Endothelial cell of umbilical vein (primary cell): Measurements from ENCODE around the gene LARGE1. TPM values are rescaled to one million over a fixed set of nuclear protein-coding genes. Genes with fewer than 3 reads are reported as not detected.

Experiments used
- BruUV-seq: library from RNA; stranded (reverse); fragments of 400-500 nt; replicated peaks from 2 replicates; lab custom pipeline; 2021; lab: Mats Ljungman, UMichigan
- CTCF ChIA-PET: fragments of 300-600, 350-600 bp; sonication (Branson Sonifier 250); formaldehyde crosslinking; loops from one replicate; lab custom pipeline; 2021; ENCODE audit warnings: antibody characterized with exemption, inconsistent platforms; lab: Charles Lee
- POLR2A ChIA-PET: fragments of 300-600, 350-600 bp; sonication (Branson Sonifier 250); formaldehyde crosslinking; loops from one replicate; lab custom pipeline; 2021; ENCODE audit warnings: antibody characterized with exemption, inconsistent platforms; lab: Charles Lee
- DNase-seq: peaks from one replicate; pipeline ENCODE4 v3.0.0-alpha.2; 2011; ENCODE audit warnings: low read depth, low spot score
- FAIRE-seq: peaks from 2 replicates; lab custom pipeline; 2011; peaks lifted over from hg19 to GRCh38; lab: Jason Lieb, UNC
- H2AFZ ChIP-seq: 2 replicates; pipeline ENCODE4 v1.6.0; 2012; ENCODE audit warnings: low read depth, low read length, control low read depth, inconsistent platforms
- H3K27ac ChIP-seq: 2 replicates; pipeline ENCODE4 v1.5.1; 2011; ENCODE audit warnings: low read depth, mild to moderate bottlenecking, control low read depth, low read length, moderate library complexity; ENCODE audit not compliant: insufficient read depth
- H3K27me3 ChIP-seq, 2 experiments: 2 replicates each; pipeline versions ENCODE4 v1.6.0 to v1.6.1; 2011; ENCODE audit warnings: low read length in 2 of 2, mixed read lengths in 1 of 2; ENCODE audit not compliant: control insufficient read depth in 2 of 2, insufficient read depth in 2 of 2
- H3K36me3 ChIP-seq, 2 experiments: 2 replicates in 1 of 2; 3 replicates in 1 of 2; pipeline ENCODE4 v1.5.1; 2011; ENCODE audit warnings: low read length in 2 of 2, mild to moderate bottlenecking in 1 of 2, moderate library complexity in 1 of 2; ENCODE audit not compliant: control insufficient read depth in 2 of 2, insufficient read depth in 2 of 2; ENCODE audit errors: extremely low read depth in 1 of 2
- H3K4me1 ChIP-seq: 3 replicates; pipeline ENCODE4 v1.5.1; 2011; ENCODE audit warnings: mild to moderate bottlenecking, low read length; ENCODE audit not compliant: control insufficient read depth, insufficient read depth; ENCODE audit errors: extremely low read depth
- H3K4me2 ChIP-seq: 2 replicates; pipeline ENCODE4 v1.6.1; 2011; ENCODE audit warnings: low read length, control low read depth, mixed read lengths; ENCODE audit not compliant: insufficient read depth
- H3K4me3 ChIP-seq, 3 experiments: fragments of 200-600 bp in 1 of 3; sonication (generic), shearing (Covaris generic) in 1 of 3; replicated peaks in 1 of 3; 2 replicates each; pipeline ENCODE4 v1.5.1; 2011 to 2016; ENCODE audit warnings: control low read depth in 3 of 3, low read length in 3 of 3, mild to moderate bottlenecking in 2 of 3, inconsistent platforms in 1 of 3, low read depth in 1 of 3, moderate library complexity in 1 of 3; ENCODE audit not compliant: insufficient read depth in 1 of 3
- H3K79me2 ChIP-seq: 2 replicates; pipeline ENCODE4 v1.6.0; 2012; ENCODE audit warnings: low read length, inconsistent platforms; ENCODE audit not compliant: control insufficient read depth, insufficient read depth
- H3K9ac ChIP-seq: replicated peaks from 2 replicates; pipeline ENCODE3; 2011; ENCODE audit warnings: low read length, control low read depth; ENCODE audit not compliant: insufficient read depth; ENCODE audit errors: extremely low read depth
- H3K9me1 ChIP-seq: replicated peaks from 3 replicates; pipeline ENCODE4 v1.6.0; 2011; ENCODE audit warnings: mild to moderate bottlenecking, low read length; ENCODE audit not compliant: control insufficient read depth, insufficient read depth; ENCODE audit errors: extremely low read depth
- H3K9me3 ChIP-seq: replicated peaks from 2 replicates; pipeline ENCODE4 v1.5.1; 2012; ENCODE audit warnings: low read length, inconsistent platforms; ENCODE audit not compliant: control insufficient read depth, insufficient read depth
- H4K20me1 ChIP-seq: replicated peaks from 2 replicates; pipeline ENCODE3; 2011; ENCODE audit warnings: mild to moderate bottlenecking, low read length; ENCODE audit not compliant: control insufficient read depth, insufficient read depth; ENCODE audit errors: extremely low read depth
- EZH2 ChIP-seq: IDR thresholded peaks from 2 replicates; pipeline ENCODE4 v1.6.1; 2012; ENCODE audit warnings: borderline replicate concordance, low read depth, mild to moderate bottlenecking, moderate library complexity, low read length, inconsistent platforms; ENCODE audit not compliant: severe bottlenecking
- GATA2 ChIP-seq: IDR thresholded peaks from 2 replicates; pipeline ENCODE4 v1.7.0; 2011; ENCODE audit warnings: low read depth, mild to moderate bottlenecking, moderate library complexity, mixed read lengths, low read length; ENCODE audit not compliant: insufficient read length, insufficient read depth
- JUN ChIP-seq: IDR thresholded peaks from 2 replicates; pipeline ENCODE4 v1.6.1; 2011; ENCODE audit warnings: borderline replicate concordance, low read depth; ENCODE audit not compliant: insufficient read length, insufficient read depth
- MYC ChIP-seq: IDR thresholded peaks from one replicate; pipeline ENCODE4 v1.6.1; 2011; ENCODE audit warnings: mild to moderate bottlenecking, low read depth, low read length
- POLR2A ChIP-seq: IDR thresholded peaks from 2 replicates; pipeline ENCODE4 v1.6.1; 2012; ENCODE audit warnings: low read depth, mild to moderate bottlenecking, control low read depth, low read length
- POLR2AphosphoS5 ChIP-seq: IDR thresholded peaks from 2 replicates; pipeline ENCODE4 v1.6.1; 2012; ENCODE audit warnings: low read depth, mild to moderate bottlenecking, control low read depth, low read length, moderate library complexity; ENCODE audit not compliant: insufficient read depth
- dilution Hi-C: fragments of 300-500 bp; cut with MboI; formaldehyde crosslinking; loops from one replicate; pipeline ENCODE4 v1.15.0; 2019; ENCODE audit warnings: low sequenced_read_pairs; ENCODE audit not compliant: extremely low pct_ligation_motif_present
- intact Hi-C: fragments of 100-400 bp; cut with micrococcal nuclease; formaldehyde crosslinking; loops from one replicate; pipeline ENCODE4 v1.10.0; 2022
- polyA plus RNA-seq, 4 experiments: library from polyadenylated mRNA; depleted of rRNA in 3 of 4; stranded (reverse) in 3 of 4; unstranded in 1 of 4; fragments of >200 nt; gene quantifications; 2 replicates each; pipeline versions ENCODE4 v1.2.1 to v1.2.3, GENCODE V29; 2011 to 2012; ENCODE audit warnings: missing spikeins in 1 of 4
- total RNA-seq: library from RNA; stranded (reverse); gene quantifications from 2 replicates; pipeline ENCODE4 v1.2.3, GENCODE V29; 2021
- TF ChIP-seq, protein P1 (sequence below): IDR thresholded peaks from 2 replicates; pipeline ENCODE4 v1.6.1; 2011; ENCODE audit not compliant: insufficient read depth, insufficient read length
- TF ChIP-seq, protein P2 (sequence below), 2 donors: IDR thresholded peaks; 1 replicate in 1 of 2; 2 replicates in 1 of 2; pipeline ENCODE4 v1.5.1; 2011; ENCODE audit warnings: low read length in 2 of 2, mild to moderate bottlenecking in 2 of 2, moderate library complexity in 2 of 2, control low read depth in 1 of 2, inconsistent platforms in 1 of 2, low read depth in 1 of 2; ENCODE audit not compliant: insufficient read depth in 1 of 2; ENCODE audit errors: extremely low read depth in 1 of 2

The LARGE1 gene
- total and polyA plus RNA-seq, 2 donors (not counting 3 experiments of a cell fraction or from before 2014, with no cell fraction given): 0.95 to 4.4 TPM

DNA sequence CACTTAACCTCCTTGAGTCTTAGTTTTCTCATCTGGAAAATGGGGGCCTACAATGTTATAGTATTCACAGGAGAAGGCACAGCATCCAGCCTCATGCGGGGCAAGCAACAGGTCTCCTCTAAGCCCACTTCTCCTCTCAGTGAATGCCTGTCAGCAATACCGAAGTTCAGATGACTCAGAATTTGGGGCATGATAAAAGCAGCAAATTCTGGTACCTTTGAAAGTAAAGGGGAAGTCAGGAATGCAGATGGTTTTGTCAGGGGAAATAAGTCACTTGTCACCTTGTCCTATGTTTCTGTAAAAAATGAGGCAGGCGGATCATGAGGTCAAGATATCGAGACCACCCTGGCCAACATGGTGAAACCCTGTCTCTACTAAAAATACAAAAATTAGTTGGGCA lies 350.2 kb downstream of the LARGE1 start:
- BruUV-seq: no TSS peak
- peaks cover 8% of the 10 kb centered on the region for H3K9me3 ChIP-seq
- TF ChIP-seq POLR2A (no peak), EZH2 (no peak), JUN (no peak), POLR2AphosphoS5 (no peak), MYC (no peak)
- TF ChIP-seq, protein P1, sequence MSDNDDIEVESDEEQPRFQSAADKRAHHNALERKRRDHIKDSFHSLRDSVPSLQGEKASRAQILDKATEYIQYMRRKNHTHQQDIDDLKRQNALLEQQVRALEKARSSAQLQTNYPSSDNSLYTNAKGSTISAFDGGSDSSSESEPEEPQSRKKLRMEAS: no peak
- CTCF ChIA-PET: no interaction called here
- H3K4me1 ChIP-seq: no peaks in the 10 kb centered on the region
- no peak overlapping the region for H3K4me2 ChIP-seq
- no peaks in the 10 kb centered on the region for H3K79me2 ChIP-seq
- no peaks in the 10 kb centered on the region for H3K36me3 ChIP-seq
- no peaks in the 10 kb centered on the region for H3K9me1 ChIP-seq
- intact Hi-C loops: no loop called here
- no peak overlapping the region for H3K4me3 ChIP-seq
- no peaks in the 10 kb centered on the region for H3K27me3 ChIP-seq
- H4K20me1 ChIP-seq: no peaks in the 10 kb centered on the region
- H3K27ac ChIP-seq: no peak overlapping the region
- H2AFZ ChIP-seq: no peak overlapping the region
- DNase-seq (no peak), FAIRE-seq (no peak)
- POLR2A ChIA-PET: no interaction called here
- H3K9ac ChIP-seq: no peak overlapping the region
- dilution Hi-C loops: no loop called here

DNA sequence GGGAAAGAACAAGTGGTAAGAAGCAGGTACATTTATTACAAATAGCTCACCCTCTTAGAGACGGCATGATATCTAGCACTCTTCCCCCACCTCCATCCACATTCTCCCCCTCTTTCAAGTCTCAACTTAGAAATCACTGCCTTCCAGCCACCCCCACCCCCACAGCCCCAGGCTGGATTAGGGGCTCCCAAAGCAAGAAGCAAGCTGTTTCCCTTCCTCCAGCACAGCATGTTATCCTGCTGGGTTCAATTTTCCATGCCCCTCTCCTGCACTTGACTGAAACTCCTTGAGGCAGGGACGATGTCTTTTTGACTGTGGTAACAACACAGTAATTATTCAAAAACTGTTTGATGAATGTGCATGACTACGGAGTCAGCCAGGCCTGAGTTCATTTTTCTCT lies 350.7 kb downstream of the LARGE1 start:
- no peak overlapping the region for H3K4me2 ChIP-seq
- TF ChIP-seq GATA2: no peak
- no peak for TF ChIP-seq JUN
- no peak for TF ChIP-seq EZH2
- TF ChIP-seq, protein P1: no peak
- TF ChIP-seq, protein P2, sequence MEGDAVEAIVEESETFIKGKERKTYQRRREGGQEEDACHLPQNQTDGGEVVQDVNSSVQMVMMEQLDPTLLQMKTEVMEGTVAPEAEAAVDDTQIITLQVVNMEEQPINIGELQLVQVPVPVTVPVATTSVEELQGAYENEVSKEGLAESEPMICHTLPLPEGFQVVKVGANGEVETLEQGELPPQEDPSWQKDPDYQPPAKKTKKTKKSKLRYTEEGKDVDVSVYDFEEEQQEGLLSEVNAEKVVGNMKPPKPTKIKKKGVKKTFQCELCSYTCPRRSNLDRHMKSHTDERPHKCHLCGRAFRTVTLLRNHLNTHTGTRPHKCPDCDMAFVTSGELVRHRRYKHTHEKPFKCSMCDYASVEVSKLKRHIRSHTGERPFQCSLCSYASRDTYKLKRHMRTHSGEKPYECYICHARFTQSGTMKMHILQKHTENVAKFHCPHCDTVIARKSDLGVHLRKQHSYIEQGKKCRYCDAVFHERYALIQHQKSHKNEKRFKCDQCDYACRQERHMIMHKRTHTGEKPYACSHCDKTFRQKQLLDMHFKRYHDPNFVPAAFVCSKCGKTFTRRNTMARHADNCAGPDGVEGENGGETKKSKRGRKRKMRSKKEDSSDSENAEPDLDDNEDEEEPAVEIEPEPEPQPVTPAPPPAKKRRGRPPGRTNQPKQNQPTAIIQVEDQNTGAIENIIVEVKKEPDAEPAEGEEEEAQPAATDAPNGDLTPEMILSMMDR (IDR thresholded peaks at IDR 0.05; ENCODE audit: extremely low read depth in 1 of 2, insufficient read depth in 1 of 2, low read depth in 1 of 2, low read length in 2 of 2): no peak
- no peaks in the 10 kb centered on the region for H3K9me1 ChIP-seq
- no TSS peak for BruUV-seq
- H3K4me3 ChIP-seq: no peak overlapping the region
- no peak overlapping the region for H3K9ac ChIP-seq
- DNase-seq (no peak), FAIRE-seq (no peak)
- H3K36me3 ChIP-seq: no peaks in the 10 kb centered on the region
- no peaks in the 10 kb centered on the region for H3K4me1 ChIP-seq
- no peaks in the 10 kb centered on the region for H4K20me1 ChIP-seq
- H3K27me3 ChIP-seq: no peaks in the 10 kb centered on the region
- dilution Hi-C loops: no loop called here
- POLR2A ChIA-PET: no interaction called here
- intact Hi-C loops: no loop called here
- H3K27ac ChIP-seq: no peak overlapping the region
- peaks cover 8% of the 10 kb centered on the region for H3K9me3 ChIP-seq
- CTCF ChIA-PET: no interaction called here
- H2AFZ ChIP-seq: no peak overlapping the region
- no peaks in the 10 kb centered on the region for H3K79me2 ChIP-seq
